H1 (cell line): ENCODE results near the gene ENPP1. TPM values are rescaled to one million over a fixed set of nuclear protein-coding genes. Genes with fewer than 3 reads are reported as not detected.

Experiments used
- KDM5A ChIP-seq: fragments of 200-600 bp; IDR thresholded peaks from 2 replicates; pipeline ENCODE4 v1.7.1; 2012; ENCODE audit warnings: mild to moderate bottlenecking, low read length, inconsistent platforms, mixed read lengths
- PHF8 ChIP-seq: fragments of 200-600 bp; sonication (generic); conservative IDR thresholded peaks from 2 replicates; pipeline ENCODE4 v1.7.1; 2012; ENCODE audit warnings: low read depth, mild to moderate bottlenecking, inconsistent platforms, low read length, moderate library complexity
- POLR2AphosphoS5 ChIP-seq: IDR thresholded peaks from 2 replicates; pipeline ENCODE4 v1.6.1; 2011; ENCODE audit warnings: low read depth, low read length
- SAP30 ChIP-seq: fragments of 300-600 bp; sonication (generic); IDR thresholded peaks from 2 replicates; pipeline ENCODE4 v1.7.1; 2012; ENCODE audit warnings: low read length, moderate library complexity, mild to moderate bottlenecking, inconsistent platforms; ENCODE audit not compliant: insufficient read depth, insufficient replicate concordance
- SIN3A ChIP-seq, 2 experiments: IDR thresholded peaks in 1 of 2; conservative IDR thresholded peaks in 1 of 2; 2 replicates each; pipeline ENCODE4 v1.6.1; 2011 to 2012; ENCODE audit warnings: low read length in 2 of 2, improper control_type of control experiment in 1 of 2, low read depth in 1 of 2, mild to moderate bottlenecking in 1 of 2
- SRF ChIP-seq: IDR thresholded peaks from 2 replicates; pipeline ENCODE4 v1.6.1; 2011; ENCODE audit warnings: mild to moderate bottlenecking, low read depth, low read length, moderate library complexity
- TCF12 ChIP-seq: IDR thresholded peaks from 2 replicates; pipeline ENCODE4 v1.6.1; 2011; ENCODE audit warnings: low read depth, mild to moderate bottlenecking, low read length
- ZNF274 ChIP-seq: IDR thresholded peaks from 2 replicates; pipeline ENCODE4 v1.7.0; 2012; ENCODE audit warnings: low read length, borderline replicate concordance; ENCODE audit errors: extremely low read depth
- polyA plus RNA-seq, 7 experiments: library from polyadenylated mRNA; depleted of rRNA in 3 of 7; stranded (reverse) in 5 of 7; unstranded in 2 of 7; fragments of >200 nt in 5 of 7; fragments of 200-250 nt in 2 of 7; gene quantifications; 1 replicate in 5 of 7; 2 replicates in 1 of 7; 4 replicates in 1 of 7; pipeline versions ENCODE4 v1.2.1 to v1.2.3, GENCODE V29; 2011 to 2013; ENCODE audit warnings: missing spikeins in 2 of 7, mixed read lengths in 2 of 7
- total RNA-seq: library from RNA; stranded (reverse); fragmentation: NEBNext Ultra II Directional; extraction: Animal tissue kit (Norgen Biotek cat#: 25700); gene quantifications from 2 replicates; pipeline ENCODE4 v1.2.1, GENCODE V29; 2021
- TF ChIP-seq, protein P1 (sequence below): fragments of 300-600 bp; sonication (generic); IDR thresholded peaks from 2 replicates; pipeline ENCODE4 v1.7.1; 2012; ENCODE audit warnings: low read length, moderate library complexity, mild to moderate bottlenecking, inconsistent platforms; ENCODE audit not compliant: insufficient replicate concordance
- TF ChIP-seq, protein P2 (sequence below): IDR thresholded peaks from 2 replicates; pipeline ENCODE4 v1.6.1; 2011; ENCODE audit warnings: low read length, improper control_type of control experiment

ENPP1 gene
- total and polyA plus RNA-seq, 2 of the 8 experiments (the other 6 are each of a cell fraction or from before 2014, with no cell fraction given) = 10.1 to 39.1 TPM

DNA sequence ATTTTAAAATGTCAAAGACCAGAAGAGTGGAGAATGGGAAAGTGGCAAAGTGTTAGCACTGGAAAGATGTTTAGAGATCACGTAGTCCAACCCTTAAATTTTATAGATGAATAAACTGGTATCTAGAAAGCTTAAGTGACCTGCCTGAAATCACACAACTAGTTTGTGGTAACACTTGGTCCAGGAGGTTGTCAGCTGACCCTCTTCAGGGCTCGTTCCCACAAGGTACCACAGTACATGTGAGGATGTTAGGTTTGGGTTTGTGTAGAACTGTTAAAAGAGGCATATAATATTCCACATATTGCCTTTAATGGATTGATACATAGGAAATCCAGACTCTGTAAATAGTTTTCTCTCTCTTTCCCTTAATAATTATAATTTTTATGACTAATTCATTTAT is 39.1 kb downstream of the ENPP1 start (continued):
- TF ChIP-seq, protein P1, sequence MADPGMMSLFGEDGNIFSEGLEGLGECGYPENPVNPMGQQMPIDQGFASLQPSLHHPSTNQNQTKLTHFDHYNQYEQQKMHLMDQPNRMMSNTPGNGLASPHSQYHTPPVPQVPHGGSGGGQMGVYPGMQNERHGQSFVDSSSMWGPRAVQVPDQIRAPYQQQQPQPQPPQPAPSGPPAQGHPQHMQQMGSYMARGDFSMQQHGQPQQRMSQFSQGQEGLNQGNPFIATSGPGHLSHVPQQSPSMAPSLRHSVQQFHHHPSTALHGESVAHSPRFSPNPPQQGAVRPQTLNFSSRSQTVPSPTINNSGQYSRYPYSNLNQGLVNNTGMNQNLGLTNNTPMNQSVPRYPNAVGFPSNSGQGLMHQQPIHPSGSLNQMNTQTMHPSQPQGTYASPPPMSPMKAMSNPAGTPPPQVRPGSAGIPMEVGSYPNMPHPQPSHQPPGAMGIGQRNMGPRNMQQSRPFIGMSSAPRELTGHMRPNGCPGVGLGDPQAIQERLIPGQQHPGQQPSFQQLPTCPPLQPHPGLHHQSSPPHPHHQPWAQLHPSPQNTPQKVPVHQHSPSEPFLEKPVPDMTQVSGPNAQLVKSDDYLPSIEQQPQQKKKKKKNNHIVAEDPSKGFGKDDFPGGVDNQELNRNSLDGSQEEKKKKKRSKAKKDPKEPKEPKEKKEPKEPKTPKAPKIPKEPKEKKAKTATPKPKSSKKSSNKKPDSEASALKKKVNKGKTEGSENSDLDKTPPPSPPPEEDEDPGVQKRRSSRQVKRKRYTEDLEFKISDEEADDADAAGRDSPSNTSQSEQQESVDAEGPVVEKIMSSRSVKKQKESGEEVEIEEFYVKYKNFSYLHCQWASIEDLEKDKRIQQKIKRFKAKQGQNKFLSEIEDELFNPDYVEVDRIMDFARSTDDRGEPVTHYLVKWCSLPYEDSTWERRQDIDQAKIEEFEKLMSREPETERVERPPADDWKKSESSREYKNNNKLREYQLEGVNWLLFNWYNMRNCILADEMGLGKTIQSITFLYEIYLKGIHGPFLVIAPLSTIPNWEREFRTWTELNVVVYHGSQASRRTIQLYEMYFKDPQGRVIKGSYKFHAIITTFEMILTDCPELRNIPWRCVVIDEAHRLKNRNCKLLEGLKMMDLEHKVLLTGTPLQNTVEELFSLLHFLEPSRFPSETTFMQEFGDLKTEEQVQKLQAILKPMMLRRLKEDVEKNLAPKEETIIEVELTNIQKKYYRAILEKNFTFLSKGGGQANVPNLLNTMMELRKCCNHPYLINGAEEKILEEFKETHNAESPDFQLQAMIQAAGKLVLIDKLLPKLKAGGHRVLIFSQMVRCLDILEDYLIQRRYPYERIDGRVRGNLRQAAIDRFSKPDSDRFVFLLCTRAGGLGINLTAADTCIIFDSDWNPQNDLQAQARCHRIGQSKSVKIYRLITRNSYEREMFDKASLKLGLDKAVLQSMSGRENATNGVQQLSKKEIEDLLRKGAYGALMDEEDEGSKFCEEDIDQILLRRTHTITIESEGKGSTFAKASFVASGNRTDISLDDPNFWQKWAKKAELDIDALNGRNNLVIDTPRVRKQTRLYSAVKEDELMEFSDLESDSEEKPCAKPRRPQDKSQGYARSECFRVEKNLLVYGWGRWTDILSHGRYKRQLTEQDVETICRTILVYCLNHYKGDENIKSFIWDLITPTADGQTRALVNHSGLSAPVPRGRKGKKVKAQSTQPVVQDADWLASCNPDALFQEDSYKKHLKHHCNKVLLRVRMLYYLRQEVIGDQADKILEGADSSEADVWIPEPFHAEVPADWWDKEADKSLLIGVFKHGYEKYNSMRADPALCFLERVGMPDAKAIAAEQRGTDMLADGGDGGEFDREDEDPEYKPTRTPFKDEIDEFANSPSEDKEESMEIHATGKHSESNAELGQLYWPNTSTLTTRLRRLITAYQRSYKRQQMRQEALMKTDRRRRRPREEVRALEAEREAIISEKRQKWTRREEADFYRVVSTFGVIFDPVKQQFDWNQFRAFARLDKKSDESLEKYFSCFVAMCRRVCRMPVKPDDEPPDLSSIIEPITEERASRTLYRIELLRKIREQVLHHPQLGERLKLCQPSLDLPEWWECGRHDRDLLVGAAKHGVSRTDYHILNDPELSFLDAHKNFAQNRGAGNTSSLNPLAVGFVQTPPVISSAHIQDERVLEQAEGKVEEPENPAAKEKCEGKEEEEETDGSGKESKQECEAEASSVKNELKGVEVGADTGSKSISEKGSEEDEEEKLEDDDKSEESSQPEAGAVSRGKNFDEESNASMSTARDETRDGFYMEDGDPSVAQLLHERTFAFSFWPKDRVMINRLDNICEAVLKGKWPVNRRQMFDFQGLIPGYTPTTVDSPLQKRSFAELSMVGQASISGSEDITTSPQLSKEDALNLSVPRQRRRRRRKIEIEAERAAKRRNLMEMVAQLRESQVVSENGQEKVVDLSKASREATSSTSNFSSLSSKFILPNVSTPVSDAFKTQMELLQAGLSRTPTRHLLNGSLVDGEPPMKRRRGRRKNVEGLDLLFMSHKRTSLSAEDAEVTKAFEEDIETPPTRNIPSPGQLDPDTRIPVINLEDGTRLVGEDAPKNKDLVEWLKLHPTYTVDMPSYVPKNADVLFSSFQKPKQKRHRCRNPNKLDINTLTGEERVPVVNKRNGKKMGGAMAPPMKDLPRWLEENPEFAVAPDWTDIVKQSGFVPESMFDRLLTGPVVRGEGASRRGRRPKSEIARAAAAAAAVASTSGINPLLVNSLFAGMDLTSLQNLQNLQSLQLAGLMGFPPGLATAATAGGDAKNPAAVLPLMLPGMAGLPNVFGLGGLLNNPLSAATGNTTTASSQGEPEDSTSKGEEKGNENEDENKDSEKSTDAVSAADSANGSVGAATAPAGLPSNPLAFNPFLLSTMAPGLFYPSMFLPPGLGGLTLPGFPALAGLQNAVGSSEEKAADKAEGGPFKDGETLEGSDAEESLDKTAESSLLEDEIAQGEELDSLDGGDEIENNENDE = no peak
- TF ChIP-seq SIN3A (conservative IDR thresholded peaks at IDR 0.05 in 1 of 2, IDR thresholded peaks at IDR 0.05 in 1 of 2; ENCODE audit: low read depth in 1 of 2, low read length in 2 of 2) = no peak
- no peak for TF ChIP-seq SAP30
- no peak for TF ChIP-seq TCF12
- TF ChIP-seq SRF = no peak
- TF ChIP-seq KDM5A = no peak
- TF ChIP-seq, protein P2, sequence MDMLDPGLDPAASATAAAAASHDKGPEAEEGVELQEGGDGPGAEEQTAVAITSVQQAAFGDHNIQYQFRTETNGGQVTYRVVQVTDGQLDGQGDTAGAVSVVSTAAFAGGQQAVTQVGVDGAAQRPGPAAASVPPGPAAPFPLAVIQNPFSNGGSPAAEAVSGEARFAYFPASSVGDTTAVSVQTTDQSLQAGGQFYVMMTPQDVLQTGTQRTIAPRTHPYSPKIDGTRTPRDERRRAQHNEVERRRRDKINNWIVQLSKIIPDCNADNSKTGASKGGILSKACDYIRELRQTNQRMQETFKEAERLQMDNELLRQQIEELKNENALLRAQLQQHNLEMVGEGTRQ = no peak
- TF ChIP-seq POLR2AphosphoS5 = no peak
- TF ChIP-seq ZNF274 = no peak
- TF ChIP-seq PHF8 = no peak
